LNCaP clone FGC (cell line): Measurements from ENCODE around the gene GLB1L3.

Source experiments
- DNase-seq: peaks from one replicate; pipeline ENCODE4 v3.0.0-alpha.2; 2011; ENCODE audit warnings: low read depth
- H3K4me3 ChIP-seq: 2 replicates; pipeline ENCODE4 v1.5.1; 2011; ENCODE audit warnings: mild to moderate bottlenecking, low read depth, low read length, control low read depth
- TF ChIP-seq, protein P1 (sequence below): IDR thresholded peaks from 2 replicates; pipeline ENCODE4 v1.5.1; 2012; ENCODE audit warnings: mild to moderate bottlenecking; ENCODE audit not compliant: control insufficient read depth, insufficient read depth; ENCODE audit errors: extremely low read depth

The GLB1L3 gene

DNA sequence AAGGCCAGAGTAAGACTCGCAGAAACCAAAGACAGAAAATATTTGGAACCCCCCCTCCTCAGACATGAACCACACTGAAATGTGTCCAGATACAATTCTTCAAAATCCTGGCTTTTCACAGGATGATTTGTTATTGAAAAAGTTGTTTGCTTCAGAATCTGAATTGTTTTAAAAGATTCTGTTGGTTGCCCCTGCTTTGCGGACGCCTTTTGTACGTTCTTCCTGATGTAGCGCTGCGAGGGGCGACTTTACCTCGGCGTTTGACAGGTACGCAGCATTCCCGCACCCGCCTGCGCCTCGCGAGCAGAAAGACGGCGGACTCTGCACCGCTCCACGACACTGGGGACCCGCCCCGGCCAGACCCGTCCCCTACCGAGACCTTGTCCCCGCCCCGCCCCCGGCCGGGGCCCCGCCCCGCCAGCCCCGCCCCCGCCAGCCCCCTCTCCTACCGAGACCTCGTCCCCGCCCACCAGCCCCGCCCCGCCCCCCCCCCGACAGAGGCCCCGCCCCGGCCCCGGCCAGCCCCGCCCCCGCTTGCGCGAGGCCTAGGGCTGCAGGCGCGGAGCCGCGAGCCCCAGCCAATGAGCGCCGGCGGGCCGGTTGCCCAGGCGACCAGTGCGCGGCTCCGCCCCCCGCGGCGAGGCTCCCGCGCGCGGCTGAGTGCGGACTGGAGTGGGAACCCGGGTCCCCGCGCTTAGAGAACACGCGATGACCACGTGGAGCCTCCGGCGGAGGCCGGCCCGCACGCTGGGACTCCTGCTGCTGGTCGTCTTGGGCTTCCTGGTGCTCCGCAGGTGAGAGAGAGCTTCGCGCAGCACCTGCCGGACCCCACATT lies 55.4 kb downstream of the GLB1L3 start, which contains the start of gene GLB1L2:
Gene GLB1L2 (plus strand): TSS at position 635 of the 835 bp plus-strand sequence. CDS start 74 bp downstream, at position 709.
- H3K4me3 ChIP-seq = peak within 1 kb of the TSS; percentile 88
- TF ChIP-seq, protein P1, sequence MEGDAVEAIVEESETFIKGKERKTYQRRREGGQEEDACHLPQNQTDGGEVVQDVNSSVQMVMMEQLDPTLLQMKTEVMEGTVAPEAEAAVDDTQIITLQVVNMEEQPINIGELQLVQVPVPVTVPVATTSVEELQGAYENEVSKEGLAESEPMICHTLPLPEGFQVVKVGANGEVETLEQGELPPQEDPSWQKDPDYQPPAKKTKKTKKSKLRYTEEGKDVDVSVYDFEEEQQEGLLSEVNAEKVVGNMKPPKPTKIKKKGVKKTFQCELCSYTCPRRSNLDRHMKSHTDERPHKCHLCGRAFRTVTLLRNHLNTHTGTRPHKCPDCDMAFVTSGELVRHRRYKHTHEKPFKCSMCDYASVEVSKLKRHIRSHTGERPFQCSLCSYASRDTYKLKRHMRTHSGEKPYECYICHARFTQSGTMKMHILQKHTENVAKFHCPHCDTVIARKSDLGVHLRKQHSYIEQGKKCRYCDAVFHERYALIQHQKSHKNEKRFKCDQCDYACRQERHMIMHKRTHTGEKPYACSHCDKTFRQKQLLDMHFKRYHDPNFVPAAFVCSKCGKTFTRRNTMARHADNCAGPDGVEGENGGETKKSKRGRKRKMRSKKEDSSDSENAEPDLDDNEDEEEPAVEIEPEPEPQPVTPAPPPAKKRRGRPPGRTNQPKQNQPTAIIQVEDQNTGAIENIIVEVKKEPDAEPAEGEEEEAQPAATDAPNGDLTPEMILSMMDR = no peak
- DNase-seq = peak; percentile 22

- TF ChIP-seq, protein P1 = peak; percentile 43
- no peak for DNase-seq
- H3K4me3 ChIP-seq = peak overlapping the region; percentile 88
Measured at GRCh38 chr11:134332189-134332631, 56.0 kb downstream of the GLB1L3 start.

DNA sequence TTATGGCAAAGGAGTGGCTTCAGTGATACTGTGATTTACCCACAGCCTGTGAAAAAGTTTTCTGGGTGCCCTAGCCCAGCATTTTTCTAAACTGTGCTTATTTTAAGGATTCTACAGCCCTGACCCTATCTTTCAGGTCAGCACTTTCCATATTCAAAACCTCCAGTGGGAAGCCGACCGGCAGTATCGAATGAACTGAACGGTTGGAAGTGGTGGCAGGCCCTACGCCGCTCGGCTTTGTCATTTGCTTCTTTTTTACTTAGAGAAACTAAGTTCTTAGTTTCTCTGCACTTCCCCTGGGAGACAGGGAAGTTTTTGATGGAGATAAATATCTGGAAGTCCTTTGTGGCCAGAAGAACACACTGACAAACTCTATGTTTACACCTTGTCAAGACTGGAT lies 56.6 kb downstream of the GLB1L3 start:
- H3K4me3 ChIP-seq = peak overlapping the region; percentile 88
- TF ChIP-seq, protein P1 = no peak
- DNase-seq = no peak

- H3K4me3 ChIP-seq = no peak overlapping the region
- TF ChIP-seq, protein P1 = no peak
- DNase-seq = no peak
Measured at GRCh38 chr11:134333312-134333711, 57.1 kb downstream of the GLB1L3 start.

GRCh38 chr11:134333946-134334345 lies 57.8 kb downstream of the GLB1L3 start:
- no peak for DNase-seq
- no peak overlapping the region for H3K4me3 ChIP-seq
- TF ChIP-seq, protein P1 = no peak

DNA sequence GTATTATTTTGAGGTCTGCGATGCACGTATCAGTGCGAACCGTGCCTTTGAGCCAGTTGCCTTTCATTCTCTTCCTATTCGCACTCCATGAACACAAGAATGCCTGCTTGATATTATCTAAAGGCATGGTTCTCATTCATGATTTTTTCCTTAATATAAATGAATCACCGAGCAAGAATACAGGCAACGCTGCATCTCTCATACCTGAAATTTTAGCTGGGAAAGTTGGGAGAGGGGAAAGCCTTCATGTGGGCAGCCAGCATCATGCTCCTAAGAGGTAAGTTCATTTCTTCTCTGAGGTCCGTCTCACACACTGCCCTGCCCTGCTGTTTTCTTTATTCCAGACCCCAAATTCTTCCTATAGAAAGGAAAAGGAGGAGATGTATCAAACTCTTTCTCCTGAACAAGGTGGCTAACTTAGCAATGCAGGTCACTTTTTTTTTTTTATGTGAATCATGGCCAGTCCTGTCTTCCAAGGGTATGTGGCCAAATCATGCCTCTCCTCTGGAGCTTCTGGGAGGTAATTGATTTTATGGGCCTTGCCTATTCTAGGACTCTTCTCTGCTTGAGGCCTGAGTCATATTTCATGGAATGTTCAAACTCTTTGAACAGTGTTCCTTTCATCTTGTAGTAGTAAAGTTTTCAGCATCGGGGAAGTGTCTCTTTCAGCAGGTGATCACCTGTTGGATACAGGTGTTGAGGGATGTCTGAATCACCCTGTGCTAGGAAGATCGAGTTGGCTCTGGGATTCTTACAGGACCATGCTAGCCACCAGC lies 58.8 kb downstream of the GLB1L3 start:
- TF ChIP-seq, protein P1 = no peak
- DNase-seq = no peak
- H3K4me3 ChIP-seq = no peak overlapping the region
